Osteoblast (primary cell): ENCODE measurements around the gene RPL18. TPM values are rescaled to one million over a fixed set of nuclear protein-coding genes. Genes with fewer than 3 reads are reported as not detected.

Experiments
- DNase-seq: peaks from one replicate; pipeline ENCODE4 v3.0.0; 2011; ENCODE audit warnings: low spot score, mixed read lengths; ENCODE audit not compliant: insufficient read length; ENCODE audit errors: missing footprints
- H2AFZ ChIP-seq: 2 replicates; pipeline ENCODE4 v1.6.0; 2011; ENCODE audit warnings: mild to moderate bottlenecking, low read length
- H3K27ac ChIP-seq: 2 replicates; pipeline ENCODE4 v1.5.1; 2011; ENCODE audit warnings: mild to moderate bottlenecking, low read depth, low read length, moderate library complexity
- H3K27me3 ChIP-seq: 2 replicates; pipeline ENCODE4 v1.6.0; 2012; ENCODE audit warnings: mild to moderate bottlenecking, control low read depth, inconsistent platforms, low read length, moderate library complexity; ENCODE audit not compliant: insufficient read depth
- H3K36me3 ChIP-seq: 2 replicates; pipeline ENCODE4 v1.5.1; 2011; ENCODE audit warnings: mild to moderate bottlenecking, low read length, control low read depth, moderate library complexity; ENCODE audit not compliant: insufficient read depth
- H3K4me1 ChIP-seq: 2 replicates; pipeline ENCODE4 v1.5.1; 2011; ENCODE audit warnings: mild to moderate bottlenecking, low read length, control low read depth, moderate library complexity; ENCODE audit not compliant: insufficient read depth
- H3K4me2 ChIP-seq: 2 replicates; pipeline ENCODE4 v1.6.0; 2011; ENCODE audit warnings: mild to moderate bottlenecking, low read length; ENCODE audit not compliant: insufficient read depth
- H3K4me3 ChIP-seq: fragments of 200-600 bp; sonication (generic); 3 replicates; pipeline ENCODE4 v1.5.1; 2012; ENCODE audit warnings: mild to moderate bottlenecking, low read length, inconsistent platforms; ENCODE audit not compliant: insufficient read depth
- H3K79me2 ChIP-seq: 2 replicates; pipeline ENCODE4 v1.6.0; 2012; ENCODE audit warnings: mild to moderate bottlenecking, low read length, control low read depth, inconsistent platforms; ENCODE audit not compliant: insufficient read depth
- H3K9me3 ChIP-seq: 2 replicates; pipeline ENCODE4 v1.5.1; 2011; ENCODE audit warnings: low read depth, low read length, control low read depth
- H4K20me1 ChIP-seq: 2 replicates; pipeline ENCODE4 v1.6.0; 2012; ENCODE audit warnings: mild to moderate bottlenecking, low read length, control low read depth; ENCODE audit not compliant: insufficient read depth
- CTCF ChIP-seq: IDR thresholded peaks from 2 replicates; pipeline ENCODE4 v1.5.1; 2011; ENCODE audit warnings: mild to moderate bottlenecking, low read depth, low read length, moderate library complexity; ENCODE audit errors: extremely low read depth
- total RNA-seq: library from RNA; depleted of rRNA; stranded (reverse); fragments of >200 nt; gene quantifications from 2 replicates; pipeline ENCODE4 v1.2.3, GENCODE V29; 2012

The RPL18 gene
- total RNA-seq, 1 donor, result 1,357 TPM

GRCh38 chr19:48628486-48629296, 9.7 kb upstream of the RPL18 start:
- Histone ChIP-seq H4K20me1 (peaks cover 4% of the 10 kb centered on the region), H3K36me3 (no peaks in the 10 kb centered on the region), H3K4me3 (no peak overlapping the region), H3K9me3 (no peaks in the 10 kb centered on the region), H3K27ac (no peak overlapping the region), H3K4me2 (no peak overlapping the region), H2AFZ (no peak overlapping the region), H3K4me1 (peaks cover 21% of the 10 kb centered on the region), H3K79me2 (no peaks in the 10 kb centered on the region), H3K27me3 (no peaks in the 10 kb centered on the region)
- peak; percentile 68 for DNase-seq
- no peak for TF ChIP-seq CTCF

GRCh38 chr19:48627865-48628314, 8.9 kb upstream of the RPL18 start:
- Histone ChIP-seq H3K4me1 (peaks cover 18% of the 10 kb centered on the region), H4K20me1 (peaks cover 4% of the 10 kb centered on the region)

GRCh38 chr19:48627201-48627864, 8.4 kb upstream of the RPL18 start:
- no peak for TF ChIP-seq CTCF
- H2AFZ ChIP-seq, result no peak overlapping the region
- no peak overlapping the region for H3K4me3 ChIP-seq
- no peak overlapping the region for H3K4me2 ChIP-seq
- peak; percentile 73 for DNase-seq
- peaks cover 12% of the 10 kb centered on the region for H3K4me1 ChIP-seq
- no peaks in the 10 kb centered on the region for H3K36me3 ChIP-seq
- H3K79me2 ChIP-seq, result no peaks in the 10 kb centered on the region
- no peaks in the 10 kb centered on the region for H3K9me3 ChIP-seq
- peaks cover 4% of the 10 kb centered on the region for H4K20me1 ChIP-seq
- H3K27ac ChIP-seq, result no peak overlapping the region
- no peaks in the 10 kb centered on the region for H3K27me3 ChIP-seq

More at GRCh38 chr19:48627865-48628314, 8.9 kb upstream of the RPL18 start:
- peak; percentile 80 for DNase-seq
- H2AFZ ChIP-seq, result no peak overlapping the region
- no peaks in the 10 kb centered on the region for H3K27me3 ChIP-seq
- H3K36me3 ChIP-seq, result no peaks in the 10 kb centered on the region
- no peaks in the 10 kb centered on the region for H3K79me2 ChIP-seq
- H3K27ac ChIP-seq, result no peak overlapping the region
- no peak overlapping the region for H3K4me2 ChIP-seq
- no peaks in the 10 kb centered on the region for H3K9me3 ChIP-seq
- TF ChIP-seq CTCF, result no peak
- no peak overlapping the region for H3K4me3 ChIP-seq

GRCh38 chr19:48625891-48626327, 6.9 kb upstream of the RPL18 start:
- peaks cover 2% of the 10 kb centered on the region for H3K79me2 ChIP-seq
- no peak for TF ChIP-seq CTCF
- no peak overlapping the region for H2AFZ ChIP-seq

More at GRCh38 chr19:48625891-48626327, 6.9 kb upstream of the RPL18 start:
- peaks cover 11% of the 10 kb centered on the region for H3K4me1 ChIP-seq
- DNase-seq, result no peak
- peaks cover 4% of the 10 kb centered on the region for H4K20me1 ChIP-seq
- no peaks in the 10 kb centered on the region for H3K27me3 ChIP-seq
- H3K4me3 ChIP-seq, result no peak overlapping the region
- H3K36me3 ChIP-seq, result peaks cover 3% of the 10 kb centered on the region
- H3K27ac ChIP-seq, result no peak overlapping the region
- H3K9me3 ChIP-seq, result no peaks in the 10 kb centered on the region
- H3K4me2 ChIP-seq, result no peak overlapping the region
